HCT116 (cell line): ENCODE measurements around the gene PTGER3.

Source experiments
- ELF1 ChIP-seq: IDR thresholded peaks from 2 replicates; pipeline ENCODE4 v1.6.1; 2012; ENCODE audit warnings: low read depth, borderline replicate concordance
- POLR2A ChIP-seq: IDR thresholded peaks from 2 replicates; pipeline ENCODE4 v1.7.0; 2011; ENCODE audit warnings: borderline replicate concordance; ENCODE audit not compliant: insufficient read depth, insufficient read length; ENCODE audit errors: extremely low read depth
- SIN3A ChIP-seq: IDR thresholded peaks from 2 replicates; pipeline ENCODE4 v1.6.1; 2012; ENCODE audit warnings: low read depth
- SRF ChIP-seq: IDR thresholded peaks from 2 replicates; pipeline ENCODE4 v1.6.1; 2012; ENCODE audit warnings: low read depth
- TF ChIP-seq, protein P1 (sequence below), 3 experiments: fragments of 200-600 bp in 1 of 3; sonication (generic) in 1 of 3; IDR thresholded peaks in 2 of 3; conservative IDR thresholded peaks in 1 of 3; 2 replicates each; pipeline ENCODE4 v1.5.1; 2012 to 2017; ENCODE audit warnings: low read depth in 2 of 3, low read length in 2 of 3, antibody characterized with exemption in 1 of 3, borderline replicate concordance in 1 of 3, control low read depth in 1 of 3, mild to moderate bottlenecking in 1 of 3, mixed read lengths in 1 of 3, mixed run types in 1 of 3, moderate library complexity in 1 of 3; ENCODE audit not compliant: insufficient read depth in 1 of 3
- TF ChIP-seq, protein P2 (sequence below): IDR thresholded peaks from 2 replicates; pipeline ENCODE4 v1.6.1; 2012

DNA sequence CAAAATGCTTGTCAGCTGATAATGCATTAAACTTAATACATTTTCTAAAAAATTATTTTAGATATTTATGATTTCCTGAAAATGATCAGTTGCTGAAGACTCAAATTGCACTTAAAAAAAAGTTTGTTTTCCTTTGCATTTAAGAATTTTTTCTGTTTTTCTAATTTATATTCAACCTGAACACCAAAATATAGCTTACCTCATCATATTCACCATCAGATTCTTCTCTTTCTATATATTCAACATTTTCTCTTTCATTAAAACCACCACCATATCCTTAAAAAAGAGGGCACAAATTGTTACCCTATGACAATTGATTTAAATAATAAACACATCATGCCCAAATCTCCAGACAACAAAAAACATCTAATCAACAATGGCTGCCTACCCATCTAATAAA is 24.7 kb upstream of the PTGER3 start:
- TF ChIP-seq, protein P1, sequence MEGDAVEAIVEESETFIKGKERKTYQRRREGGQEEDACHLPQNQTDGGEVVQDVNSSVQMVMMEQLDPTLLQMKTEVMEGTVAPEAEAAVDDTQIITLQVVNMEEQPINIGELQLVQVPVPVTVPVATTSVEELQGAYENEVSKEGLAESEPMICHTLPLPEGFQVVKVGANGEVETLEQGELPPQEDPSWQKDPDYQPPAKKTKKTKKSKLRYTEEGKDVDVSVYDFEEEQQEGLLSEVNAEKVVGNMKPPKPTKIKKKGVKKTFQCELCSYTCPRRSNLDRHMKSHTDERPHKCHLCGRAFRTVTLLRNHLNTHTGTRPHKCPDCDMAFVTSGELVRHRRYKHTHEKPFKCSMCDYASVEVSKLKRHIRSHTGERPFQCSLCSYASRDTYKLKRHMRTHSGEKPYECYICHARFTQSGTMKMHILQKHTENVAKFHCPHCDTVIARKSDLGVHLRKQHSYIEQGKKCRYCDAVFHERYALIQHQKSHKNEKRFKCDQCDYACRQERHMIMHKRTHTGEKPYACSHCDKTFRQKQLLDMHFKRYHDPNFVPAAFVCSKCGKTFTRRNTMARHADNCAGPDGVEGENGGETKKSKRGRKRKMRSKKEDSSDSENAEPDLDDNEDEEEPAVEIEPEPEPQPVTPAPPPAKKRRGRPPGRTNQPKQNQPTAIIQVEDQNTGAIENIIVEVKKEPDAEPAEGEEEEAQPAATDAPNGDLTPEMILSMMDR (IDR thresholded peaks at IDR 0.05 in 2 of 3, conservative IDR thresholded peaks at IDR 0.05 in 1 of 3; ENCODE audit: borderline replicate concordance in 1 of 3, insufficient read depth in 1 of 3, low read depth in 2 of 3, low read length in 2 of 3): no peak
- TF ChIP-seq ELF1 (no peak), SRF (no peak), POLR2A (no peak), SIN3A (no peak)
- TF ChIP-seq, protein P2, sequence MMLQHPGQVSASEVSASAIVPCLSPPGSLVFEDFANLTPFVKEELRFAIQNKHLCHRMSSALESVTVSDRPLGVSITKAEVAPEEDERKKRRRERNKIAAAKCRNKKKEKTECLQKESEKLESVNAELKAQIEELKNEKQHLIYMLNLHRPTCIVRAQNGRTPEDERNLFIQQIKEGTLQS: no peak
